ENCODE measurements around the gene PRRC2C. TPM values are rescaled to one million over a fixed set of nuclear protein-coding genes. Genes with fewer than 3 reads are reported as not detected.

Gene PRRC2C
- total and polyA plus RNA-seq, 2 of the 13 experiments (the other 11 are each of a cell fraction or from before 2014, with no cell fraction given) = 46.2 to 57.0 TPM

- CTCF ChIA-PET (ENCODE audit: low intra/inter-chr PET ratio, low total read pairs) = no interaction called here
- in situ Hi-C loops (cut with HindIII; ENCODE audit: extremely low pct_ligation_motif_present, low pct_unique_long_range_greater_than_20kb) (no loop called here), intact Hi-C loops (cut with micrococcal nuclease; ENCODE audit: unreplicated experiment) (no loop called here)
- peaks cover 34% of the 10 kb centered on the region for H3K4me1 ChIP-seq (ENCODE audit: insufficient read depth, low read length)
- POLR2A ChIA-PET = no interaction called here
- no peak overlapping the region for H3K9ac ChIP-seq (ENCODE audit: insufficient read depth, low read depth, low read length)
- WGBS (ENCODE audit: low lambda C conversion rate) = 88% methylated on average over 4 of the region's 4 CpGs
- FAIRE-seq = no peak
- no peak for DNase-seq (ENCODE audit: low spot score)
- peaks cover 0 to 3% of the 10 kb centered on the region in 2 experiments; a peak in 2 of 5 replicates for H3K36me3 ChIP-seq (replicated peaks in 1 of 2; ENCODE audit: control insufficient read depth in 1 of 2, insufficient read depth in 2 of 2, low read length in 2 of 2)
- no peak overlapping the region for H3K4me2 ChIP-seq (ENCODE audit: low read depth, low read length)
- no peak overlapping the region for H2AFZ ChIP-seq (ENCODE audit: low read length)
- H3K9me3 ChIP-seq (ENCODE audit: low read length) = no peaks in the 10 kb centered on the region
- BruUV-seq (replicated peaks) = no TSS peak
- H3K27me3 ChIP-seq (ENCODE audit: control insufficient read depth in 1 of 2, insufficient read depth in 2 of 2, low read length in 2 of 2) = no peaks in the 10 kb centered on the region
- H3K27ac ChIP-seq (ENCODE audit: extremely low read length, insufficient read depth, low read length) = no peak overlapping the region
- ATAC-seq = no peak
- peaks cover 100% of the 10 kb centered on the region for H3K79me2 ChIP-seq (ENCODE audit: insufficient read depth, low read length)
- no peak overlapping the region for H3K4me3 ChIP-seq (replicated peaks in 1 of 3; ENCODE audit: insufficient read depth in 1 of 3, low read depth in 2 of 3, low read length in 3 of 3)
- H4K20me1 ChIP-seq (ENCODE audit: insufficient read depth, low read length) = peaks cover 75% of the 10 kb centered on the region
- no peak for TF ChIP-seq ZNF138 (CRISPR knock-in tag; IDR thresholded peaks at IDR 0.05; ENCODE audit: low read depth)
- no peak for TF ChIP-seq ZBTB1 (CRISPR knock-in tag; IDR thresholded peaks at IDR 0.05; ENCODE audit: borderline replicate concordance)
- no peak for TF ChIP-seq BATF2 (CRISPR knock-in tag; IDR thresholded peaks at IDR 0.05)
- TF ChIP-seq PHB2 (IDR thresholded peaks at IDR 0.05; ENCODE audit: partially characterized antibody) = no peak
- no peak for TF ChIP-seq ZNF142 (CRISPR knock-in tag; IDR thresholded peaks at IDR 0.05)
- TF ChIP-seq SNRNP70 (IDR thresholded peaks at IDR 0.05; ENCODE audit: low read depth, low read length) = no peak
- TF ChIP-seq E2F5 (CRISPR knock-in tag; conservative IDR thresholded peaks at IDR 0.05) = no peak
- TF ChIP-seq RBM39 (IDR thresholded peaks at IDR 0.05; ENCODE audit: low read depth, low read length, poor library complexity, severe bottlenecking) = no peak
- TF ChIP-seq SMYD3 (CRISPR knock-in tag; IDR thresholded peaks at IDR 0.05) = no peak
- TF ChIP-seq ZBED4 (CRISPR knock-in tag; IDR thresholded peaks at IDR 0.05; ENCODE audit: borderline replicate concordance) = no peak
- no peak for TF ChIP-seq ZNF713 (CRISPR knock-in tag; IDR thresholded peaks at IDR 0.05)
- no peak for TF ChIP-seq YEATS4 (CRISPR knock-in tag; IDR thresholded peaks at IDR 0.05; ENCODE audit: borderline replicate concordance)
- no peak for TF ChIP-seq ZNF451 (CRISPR knock-in tag; IDR thresholded peaks at IDR 0.05)
- no peak for TF ChIP-seq ZNF570 (CRISPR knock-in tag; IDR thresholded peaks at IDR 0.05; ENCODE audit: borderline replicate concordance)
Observed at GRCh38 chr1:171507435-171507834, 22.1 kb downstream of the PRRC2C start.

Measured in HepG2 (cell line).